ENCODE data around the gene RNF182. TPM values are rescaled to one million over a fixed set of nuclear protein-coding genes. Genes with fewer than 3 reads are reported as not detected.

Gene RNF182
- total and polyA plus RNA-seq, 10 of the 15 experiments (the other 5 are each of a cell fraction or from before 2014, with no cell fraction given) = not detected

DNA sequence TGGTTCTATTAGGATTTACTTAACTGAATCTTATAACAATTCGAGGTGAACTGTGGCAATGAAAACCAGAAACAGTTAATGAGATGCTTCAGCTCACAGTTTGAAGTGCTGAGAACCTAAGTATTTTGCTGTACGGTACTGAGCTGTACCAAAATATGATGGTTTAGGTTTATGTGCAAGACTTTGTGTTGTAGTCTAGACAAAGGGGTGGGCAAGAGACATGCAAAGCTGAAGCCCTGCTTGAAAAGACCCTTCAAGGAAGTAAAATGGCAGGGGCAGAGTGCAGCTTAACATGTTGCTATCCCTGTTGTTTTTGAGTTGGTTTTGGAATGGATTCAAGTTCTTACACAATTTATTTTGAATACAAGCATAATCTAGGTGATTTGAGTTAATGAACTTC is 54.0 kb downstream of the RNF182 start:
- ATAC-seq (no peak), DNase-seq (ENCODE audit: low read depth, low spot score) (no peak), FAIRE-seq (no peak)
- Histone ChIP-seq H3K79me2 (ENCODE audit: control insufficient read depth, insufficient read depth, low read length) (no peaks in the 10 kb centered on the region), H4K20me1 (ENCODE audit: control insufficient read depth, insufficient read depth) (no peaks in the 10 kb centered on the region), H3K4me2 (ENCODE audit: control insufficient read depth, insufficient read depth) (no peak overlapping the region), H3K9me3 (replicated peaks; ENCODE audit: control insufficient read depth, insufficient read depth, low read length) (no peaks in the 10 kb centered on the region; the same call in 2 of the 3 replicates), H3K36me3 (ENCODE audit: control insufficient read depth in 2 of 2, insufficient read depth in 2 of 2, low read length in 1 of 2) (no peaks in the 10 kb centered on the region), H3K4me1 (ENCODE audit: control insufficient read depth, insufficient read depth, low read length) (no peaks in the 10 kb centered on the region), H2AFZ (ENCODE audit: control insufficient read depth, low read depth, low read length) (no peak overlapping the region), H3K27ac (ENCODE audit: control insufficient read depth, insufficient read depth) (no peak overlapping the region), H3K9ac (ENCODE audit: control insufficient read depth, insufficient read depth, low read length) (no peak overlapping the region), H3K4me3 (no peak overlapping the region), H3K27me3 (replicated peaks in 1 of 2; ENCODE audit: control insufficient read depth in 2 of 2, insufficient read depth in 2 of 2, low read length in 1 of 2) (0 out of 4 replicates have a peak, but pooled peaks cover 2 to 3% of the 10 kb centered on the region in 2 experiments)
- POLR2A ChIA-PET = no interaction called here
- 41% methylated on average over 2 of the region's 2 CpGs for WGBS (ENCODE audit: insufficient coverage, insufficient replicate concordance, low lambda C conversion rate, missing lambda C conversion rate)
- intact Hi-C loops (cut with micrococcal nuclease; ENCODE audit: unreplicated experiment) (no loop called here), in situ Hi-C loops (cut with MboI) (no loop called here)
- TF ChIP-seq SMARCA5 (IDR thresholded peaks at IDR 0.05) (no peak), RAD51 (IDR thresholded peaks at IDR 0.05) (no peak), ZNF274 (IDR thresholded peaks at IDR 0.05; ENCODE audit: insufficient read depth, insufficient read length) (no peak), ELK1 (IDR thresholded peaks at IDR 0.05; ENCODE audit: low read depth, low read length) (no peak), RB1 (IDR thresholded peaks at IDR 0.05; ENCODE audit: borderline replicate concordance) (no peak)
- TF ChIP-seq, protein P1, sequence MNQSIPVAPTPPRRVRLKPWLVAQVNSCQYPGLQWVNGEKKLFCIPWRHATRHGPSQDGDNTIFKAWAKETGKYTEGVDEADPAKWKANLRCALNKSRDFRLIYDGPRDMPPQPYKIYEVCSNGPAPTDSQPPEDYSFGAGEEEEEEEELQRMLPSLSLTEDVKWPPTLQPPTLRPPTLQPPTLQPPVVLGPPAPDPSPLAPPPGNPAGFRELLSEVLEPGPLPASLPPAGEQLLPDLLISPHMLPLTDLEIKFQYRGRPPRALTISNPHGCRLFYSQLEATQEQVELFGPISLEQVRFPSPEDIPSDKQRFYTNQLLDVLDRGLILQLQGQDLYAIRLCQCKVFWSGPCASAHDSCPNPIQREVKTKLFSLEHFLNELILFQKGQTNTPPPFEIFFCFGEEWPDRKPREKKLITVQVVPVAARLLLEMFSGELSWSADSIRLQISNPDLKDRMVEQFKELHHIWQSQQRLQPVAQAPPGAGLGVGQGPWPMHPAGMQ (IDR thresholded peaks at IDR 0.05; ENCODE audit: borderline replicate concordance) = no peak
- TF ChIP-seq, protein P2, sequence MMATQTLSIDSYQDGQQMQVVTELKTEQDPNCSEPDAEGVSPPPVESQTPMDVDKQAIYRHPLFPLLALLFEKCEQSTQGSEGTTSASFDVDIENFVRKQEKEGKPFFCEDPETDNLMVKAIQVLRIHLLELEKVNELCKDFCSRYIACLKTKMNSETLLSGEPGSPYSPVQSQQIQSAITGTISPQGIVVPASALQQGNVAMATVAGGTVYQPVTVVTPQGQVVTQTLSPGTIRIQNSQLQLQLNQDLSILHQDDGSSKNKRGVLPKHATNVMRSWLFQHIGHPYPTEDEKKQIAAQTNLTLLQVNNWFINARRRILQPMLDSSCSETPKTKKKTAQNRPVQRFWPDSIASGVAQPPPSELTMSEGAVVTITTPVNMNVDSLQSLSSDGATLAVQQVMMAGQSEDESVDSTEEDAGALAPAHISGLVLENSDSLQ (IDR thresholded peaks at IDR 0.05) = no peak
- TF ChIP-seq, protein P3, sequence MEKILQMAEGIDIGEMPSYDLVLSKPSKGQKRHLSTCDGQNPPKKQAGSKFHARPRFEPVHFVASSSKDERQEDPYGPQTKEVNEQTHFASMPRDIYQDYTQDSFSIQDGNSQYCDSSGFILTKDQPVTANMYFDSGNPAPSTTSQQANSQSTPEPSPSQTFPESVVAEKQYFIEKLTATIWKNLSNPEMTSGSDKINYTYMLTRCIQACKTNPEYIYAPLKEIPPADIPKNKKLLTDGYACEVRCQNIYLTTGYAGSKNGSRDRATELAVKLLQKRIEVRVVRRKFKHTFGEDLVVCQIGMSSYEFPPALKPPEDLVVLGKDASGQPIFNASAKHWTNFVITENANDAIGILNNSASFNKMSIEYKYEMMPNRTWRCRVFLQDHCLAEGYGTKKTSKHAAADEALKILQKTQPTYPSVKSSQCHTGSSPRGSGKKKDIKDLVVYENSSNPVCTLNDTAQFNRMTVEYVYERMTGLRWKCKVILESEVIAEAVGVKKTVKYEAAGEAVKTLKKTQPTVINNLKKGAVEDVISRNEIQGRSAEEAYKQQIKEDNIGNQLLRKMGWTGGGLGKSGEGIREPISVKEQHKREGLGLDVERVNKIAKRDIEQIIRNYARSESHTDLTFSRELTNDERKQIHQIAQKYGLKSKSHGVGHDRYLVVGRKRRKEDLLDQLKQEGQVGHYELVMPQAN (conservative IDR thresholded peaks at IDR 0.05) = no peak
- SMC1A ChIA-PET (ENCODE audit: uncharacterized antibody, unreplicated experiment) = interaction anchor here (1.0 kb wide), 1 partner anchor 58 kb away, joined by 3 read pairs; no protein-coding TSS in a partner anchor
- CTCF ChIA-PET = no interaction called here
- no TSS peak for BruUV-seq (replicated peaks)
- RAD21 ChIA-PET (ENCODE audit: unreplicated experiment) = no interaction called here
